SW 1271 (cell line): ENCODE data around the gene ST3GAL5.
"Not testable (repeated sequence)": the region's sequence is repeated elsewhere in the genome, so short reads cannot be mapped to it uniquely, and the experiment has no call there.

ENCODE experiments used
- DNase-seq, 2 experiments: peaks; one replicate each; lab custom pipeline; 2025; lab: John Stamatoyannopoulos, UW

The ST3GAL5 gene

GRCh38 chr2:85834466-85834865 lies 54.3 kb downstream of the ST3GAL5 start:
- no peak for DNase-seq

GRCh38 chr2:85831735-85832134 lies 57.1 kb downstream of the ST3GAL5 start:
- DNase-seq, result no peak

GRCh38 chr2:85830645-85831044 lies 58.1 kb downstream of the ST3GAL5 start:
- no peak for DNase-seq

GRCh38 chr2:85829394-85829793 lies 59.4 kb downstream of the ST3GAL5 start:
- DNase-seq, result not testable (repeated sequence)

- DNase-seq, result no peak
Observed at GRCh38 chr2:85828725-85829124, 60.1 kb downstream of the ST3GAL5 start.

- DNase-seq, result no peak
Observed at GRCh38 chr2:85827879-85828569, 60.8 kb downstream of the ST3GAL5 start.

- peak in 1 of 2 experiments; percentile 55 for DNase-seq
Observed at GRCh38 chr2:85826990-85827878, 61.6 kb downstream of the ST3GAL5 start.

- no peak for DNase-seq
Observed at GRCh38 chr2:85823951-85824350, 64.8 kb downstream of the ST3GAL5 start.

GRCh38 chr2:85822766-85823165 lies 66.0 kb downstream of the ST3GAL5 start:
- DNase-seq, result no peak

GRCh38 chr2:85819811-85820510 lies 68.8 kb downstream of the ST3GAL5 start:
- no peak for DNase-seq

GRCh38 chr2:85814802-85815550 lies 73.8 kb downstream of the ST3GAL5 start:
- DNase-seq, result no peak

- peak; percentile 35 to 74 for DNase-seq
Observed at GRCh38 chr2:85813982-85814801, 74.6 kb downstream of the ST3GAL5 start.

GRCh38 chr2:85813211-85813981 lies 75.4 kb downstream of the ST3GAL5 start:
- no peak for DNase-seq

GRCh38 chr2:85812094-85812735 lies 76.6 kb downstream of the ST3GAL5 start:
- no peak for DNase-seq

GRCh38 chr2:85811180-85812093 lies 77.4 kb downstream of the ST3GAL5 start:
- no peak for DNase-seq

GRCh38 chr2:85810371-85811179 lies 78.2 kb downstream of the ST3GAL5 start:
- no peak for DNase-seq

GRCh38 chr2:85807756-85808155 lies 81.0 kb downstream of the ST3GAL5 start:
- DNase-seq, result no peak
